ENCODE data around the gene NACAD. TPM values are rescaled to one million over a fixed set of nuclear protein-coding genes. Genes with fewer than 3 reads are reported as not detected.

NACAD gene
- polyA plus RNA-seq, 1 donor from 2014 or later: 14.5 TPM

DNA sequence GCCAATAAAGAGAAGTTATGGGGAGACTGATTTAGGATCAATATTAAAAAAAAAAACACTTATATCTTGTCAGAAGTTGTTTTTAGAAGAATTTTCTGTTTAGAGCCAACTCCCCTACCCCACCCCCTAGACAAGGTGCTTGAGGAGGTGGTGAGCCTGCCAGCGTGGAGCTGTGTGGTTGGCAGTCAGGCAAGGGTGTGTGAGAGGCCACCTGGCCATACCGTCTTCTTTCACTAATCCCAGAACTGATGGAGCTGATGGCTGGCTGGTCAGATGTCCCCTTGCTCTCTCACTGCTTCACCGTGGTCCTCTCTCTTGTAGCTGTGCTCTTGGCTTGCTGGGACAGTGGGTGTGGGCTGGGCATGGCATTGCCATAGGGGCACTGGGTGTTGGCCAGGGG, 34.3 kb downstream of the NACAD start:
- no peak overlapping the region for H2AFZ ChIP-seq (ENCODE audit: low read depth, low read length)
- no peaks in the 10 kb centered on the region for H3K9me2 ChIP-seq (ENCODE audit: insufficient read depth, low read length)
- H3K9ac ChIP-seq (ENCODE audit: low read length): no peak overlapping the region
- H4K20me1 ChIP-seq (ENCODE audit: insufficient read depth): no peaks in the 10 kb centered on the region
- TF ChIP-seq TAF1 (IDR thresholded peaks at IDR 0.05; ENCODE audit: low read depth) (no peak), MXI1 (conservative IDR thresholded peaks at IDR 0.05; ENCODE audit: poor library complexity, severe bottlenecking) (no peak), RAD21 (conservative IDR thresholded peaks at IDR 0.05) (no peak), SMC3 (conservative IDR thresholded peaks at IDR 0.05; ENCODE audit: poor library complexity) (no peak), EP300 (conservative IDR thresholded peaks at IDR 0.05; ENCODE audit: poor library complexity, severe bottlenecking) (no peak), EZH2 (IDR thresholded peaks at IDR 0.05; ENCODE audit: borderline replicate concordance, insufficient read depth, low read length, poor library complexity, severe bottlenecking) (no peak), POLR2AphosphoS5 (IDR thresholded peaks at IDR 0.05) (no peak)
- TF ChIP-seq, protein P1, sequence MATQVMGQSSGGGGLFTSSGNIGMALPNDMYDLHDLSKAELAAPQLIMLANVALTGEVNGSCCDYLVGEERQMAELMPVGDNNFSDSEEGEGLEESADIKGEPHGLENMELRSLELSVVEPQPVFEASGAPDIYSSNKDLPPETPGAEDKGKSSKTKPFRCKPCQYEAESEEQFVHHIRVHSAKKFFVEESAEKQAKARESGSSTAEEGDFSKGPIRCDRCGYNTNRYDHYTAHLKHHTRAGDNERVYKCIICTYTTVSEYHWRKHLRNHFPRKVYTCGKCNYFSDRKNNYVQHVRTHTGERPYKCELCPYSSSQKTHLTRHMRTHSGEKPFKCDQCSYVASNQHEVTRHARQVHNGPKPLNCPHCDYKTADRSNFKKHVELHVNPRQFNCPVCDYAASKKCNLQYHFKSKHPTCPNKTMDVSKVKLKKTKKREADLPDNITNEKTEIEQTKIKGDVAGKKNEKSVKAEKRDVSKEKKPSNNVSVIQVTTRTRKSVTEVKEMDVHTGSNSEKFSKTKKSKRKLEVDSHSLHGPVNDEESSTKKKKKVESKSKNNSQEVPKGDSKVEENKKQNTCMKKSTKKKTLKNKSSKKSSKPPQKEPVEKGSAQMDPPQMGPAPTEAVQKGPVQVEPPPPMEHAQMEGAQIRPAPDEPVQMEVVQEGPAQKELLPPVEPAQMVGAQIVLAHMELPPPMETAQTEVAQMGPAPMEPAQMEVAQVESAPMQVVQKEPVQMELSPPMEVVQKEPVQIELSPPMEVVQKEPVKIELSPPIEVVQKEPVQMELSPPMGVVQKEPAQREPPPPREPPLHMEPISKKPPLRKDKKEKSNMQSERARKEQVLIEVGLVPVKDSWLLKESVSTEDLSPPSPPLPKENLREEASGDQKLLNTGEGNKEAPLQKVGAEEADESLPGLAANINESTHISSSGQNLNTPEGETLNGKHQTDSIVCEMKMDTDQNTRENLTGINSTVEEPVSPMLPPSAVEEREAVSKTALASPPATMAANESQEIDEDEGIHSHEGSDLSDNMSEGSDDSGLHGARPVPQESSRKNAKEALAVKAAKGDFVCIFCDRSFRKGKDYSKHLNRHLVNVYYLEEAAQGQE (IDR thresholded peaks at IDR 0.05; ENCODE audit: borderline replicate concordance): no peak
- TF ChIP-seq, protein P2, sequence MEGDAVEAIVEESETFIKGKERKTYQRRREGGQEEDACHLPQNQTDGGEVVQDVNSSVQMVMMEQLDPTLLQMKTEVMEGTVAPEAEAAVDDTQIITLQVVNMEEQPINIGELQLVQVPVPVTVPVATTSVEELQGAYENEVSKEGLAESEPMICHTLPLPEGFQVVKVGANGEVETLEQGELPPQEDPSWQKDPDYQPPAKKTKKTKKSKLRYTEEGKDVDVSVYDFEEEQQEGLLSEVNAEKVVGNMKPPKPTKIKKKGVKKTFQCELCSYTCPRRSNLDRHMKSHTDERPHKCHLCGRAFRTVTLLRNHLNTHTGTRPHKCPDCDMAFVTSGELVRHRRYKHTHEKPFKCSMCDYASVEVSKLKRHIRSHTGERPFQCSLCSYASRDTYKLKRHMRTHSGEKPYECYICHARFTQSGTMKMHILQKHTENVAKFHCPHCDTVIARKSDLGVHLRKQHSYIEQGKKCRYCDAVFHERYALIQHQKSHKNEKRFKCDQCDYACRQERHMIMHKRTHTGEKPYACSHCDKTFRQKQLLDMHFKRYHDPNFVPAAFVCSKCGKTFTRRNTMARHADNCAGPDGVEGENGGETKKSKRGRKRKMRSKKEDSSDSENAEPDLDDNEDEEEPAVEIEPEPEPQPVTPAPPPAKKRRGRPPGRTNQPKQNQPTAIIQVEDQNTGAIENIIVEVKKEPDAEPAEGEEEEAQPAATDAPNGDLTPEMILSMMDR (IDR thresholded peaks at IDR 0.05; ENCODE audit: poor library complexity, severe bottlenecking): no peak
- no peaks in the 10 kb centered on the region for H3K36me3 ChIP-seq (ENCODE audit: insufficient read depth, low read length)
- H3K79me2 ChIP-seq (replicated peaks; ENCODE audit: insufficient read depth, low read length): no peaks in the 10 kb centered on the region
- no peaks in the 10 kb centered on the region for H3F3A ChIP-seq (ENCODE audit: insufficient read depth, low read length, poor library complexity, severe bottlenecking)
- no peak overlapping the region for H3K4me2 ChIP-seq (ENCODE audit: low read length)
- H3K27ac ChIP-seq (ENCODE audit: low read length): no peak overlapping the region
- H3K9me3 ChIP-seq (ENCODE audit: low read length): no peaks in the 10 kb centered on the region
- H3K4me3 ChIP-seq (ENCODE audit: low read length): no peak overlapping the region
- no peaks in the 10 kb centered on the region for H3K27me3 ChIP-seq (ENCODE audit: insufficient read depth, low read depth, low read length)

- no peak overlapping the region for H3K4me3 ChIP-seq (ENCODE audit: low read length)
- no peak overlapping the region for H2AFZ ChIP-seq (ENCODE audit: low read depth, low read length)
- no peak overlapping the region for H3K9ac ChIP-seq (ENCODE audit: low read length)
- no peaks in the 10 kb centered on the region for H3K36me3 ChIP-seq (ENCODE audit: insufficient read depth, low read length)
- no peaks in the 10 kb centered on the region for H3K79me2 ChIP-seq (replicated peaks; ENCODE audit: insufficient read depth, low read length)
- no peak overlapping the region for H3K27ac ChIP-seq (ENCODE audit: low read length)
- no peaks in the 10 kb centered on the region for H3K9me2 ChIP-seq (ENCODE audit: insufficient read depth, low read length)
- H3K9me3 ChIP-seq (ENCODE audit: low read length): no peaks in the 10 kb centered on the region
- TF ChIP-seq, protein P1 (IDR thresholded peaks at IDR 0.05; ENCODE audit: borderline replicate concordance): no peak
- TF ChIP-seq RAD21 (conservative IDR thresholded peaks at IDR 0.05) (no peak), TAF1 (IDR thresholded peaks at IDR 0.05; ENCODE audit: low read depth) (no peak), SMC3 (conservative IDR thresholded peaks at IDR 0.05; ENCODE audit: poor library complexity) (no peak), EZH2 (IDR thresholded peaks at IDR 0.05; ENCODE audit: borderline replicate concordance, insufficient read depth, low read length, poor library complexity, severe bottlenecking) (no peak), EP300 (conservative IDR thresholded peaks at IDR 0.05; ENCODE audit: poor library complexity, severe bottlenecking) (no peak), MXI1 (conservative IDR thresholded peaks at IDR 0.05; ENCODE audit: poor library complexity, severe bottlenecking) (no peak), POLR2AphosphoS5 (IDR thresholded peaks at IDR 0.05) (no peak)
- TF ChIP-seq, protein P2 (IDR thresholded peaks at IDR 0.05; ENCODE audit: poor library complexity, severe bottlenecking): no peak
- H3K4me2 ChIP-seq (ENCODE audit: low read length): no peak overlapping the region
- no peaks in the 10 kb centered on the region for H3K27me3 ChIP-seq (ENCODE audit: insufficient read depth, low read depth, low read length)
- no peaks in the 10 kb centered on the region for H4K20me1 ChIP-seq (ENCODE audit: insufficient read depth)
- no peaks in the 10 kb centered on the region for H3F3A ChIP-seq (ENCODE audit: insufficient read depth, low read length, poor library complexity, severe bottlenecking)
Observed at GRCh38 chr7:45053941-45054340, 34.8 kb downstream of the NACAD start.
